NB4 (cell line): ENCODE results near the gene NXF1.

Source experiments
- CTCF ChIP-seq: IDR thresholded peaks from one replicate; pipeline ENCODE4 v1.5.1; 2012; ENCODE audit warnings: low read depth, low read length
- MYC ChIP-seq: IDR thresholded peaks from 2 replicates; pipeline ENCODE4 v1.6.1; 2011; ENCODE audit warnings: low read depth, low read length
- POLR2A ChIP-seq: IDR thresholded peaks from 2 replicates; pipeline ENCODE4 v1.6.1; 2011; ENCODE audit warnings: mild to moderate bottlenecking; ENCODE audit not compliant: insufficient read length; ENCODE audit errors: extremely low read depth
- TF ChIP-seq, protein P1 (sequence below): IDR thresholded peaks from 2 replicates; pipeline ENCODE4 v1.6.1; 2011; ENCODE audit warnings: low read depth, low read length

DNA sequence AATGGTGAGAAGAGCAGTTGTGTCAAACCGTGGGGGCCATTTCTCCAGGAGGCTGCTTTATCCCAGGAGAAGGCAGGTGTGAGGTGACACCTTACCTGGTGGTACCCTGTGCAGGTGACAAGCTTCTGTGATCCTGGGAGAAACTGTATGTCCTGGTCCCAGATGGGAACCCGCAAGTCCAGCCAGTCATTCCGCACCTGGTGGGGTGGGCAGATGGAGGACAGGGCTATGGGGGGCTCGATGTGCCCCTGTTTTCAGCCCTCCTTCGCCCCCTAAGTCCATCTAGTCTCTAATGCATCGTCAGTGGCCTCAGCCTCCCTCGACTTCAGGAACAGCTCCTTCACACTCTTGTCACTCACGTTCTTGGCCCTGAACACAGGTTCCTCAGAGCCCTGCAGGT lies 30.1 kb upstream of the NXF1 start:
- TF ChIP-seq CTCF: no peak
- no peak for TF ChIP-seq POLR2A
- TF ChIP-seq, protein P1, sequence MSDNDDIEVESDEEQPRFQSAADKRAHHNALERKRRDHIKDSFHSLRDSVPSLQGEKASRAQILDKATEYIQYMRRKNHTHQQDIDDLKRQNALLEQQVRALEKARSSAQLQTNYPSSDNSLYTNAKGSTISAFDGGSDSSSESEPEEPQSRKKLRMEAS: no peak
- TF ChIP-seq MYC: no peak
